ENCODE results near the gene TICAM2.

The TICAM2 gene

DNA sequence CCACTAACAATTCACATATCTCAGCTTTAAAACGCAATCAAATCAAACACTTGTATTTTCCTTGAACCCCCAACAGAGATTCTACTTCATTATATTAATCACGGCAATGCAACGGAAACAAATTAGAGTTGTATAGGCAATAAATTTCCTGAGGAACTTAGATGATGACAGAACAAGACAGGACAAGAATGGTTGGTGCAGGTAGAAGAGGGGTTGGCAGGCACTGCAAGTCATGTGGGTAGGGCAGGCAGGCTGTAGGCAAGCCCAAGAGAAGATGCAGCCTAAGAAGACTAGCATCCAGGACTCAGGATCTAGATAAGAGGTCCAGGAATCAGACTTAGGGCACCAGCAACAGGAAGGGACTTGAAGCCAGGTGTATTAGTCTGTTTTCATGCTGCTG, 41.1 kb downstream of the TICAM2 start:
- no peak for DNase-seq

DNA sequence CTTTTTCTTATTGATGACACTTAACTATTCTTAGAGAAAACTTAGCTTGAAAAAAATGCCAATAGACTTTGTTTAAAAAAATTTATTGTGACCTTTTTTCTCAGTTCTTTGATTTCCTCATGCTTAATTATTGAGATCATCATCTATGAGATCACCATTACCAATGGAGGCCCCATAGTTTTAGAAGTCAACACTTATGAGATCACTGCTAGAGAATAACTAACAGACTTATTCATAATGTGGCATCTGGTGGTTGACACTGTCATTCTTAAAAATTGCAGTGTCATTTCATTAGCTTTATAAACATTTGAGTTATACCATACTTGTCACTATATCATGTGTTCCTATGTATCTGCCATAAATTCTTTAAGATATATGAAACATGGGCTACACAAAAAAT, 42.8 kb downstream of the TICAM2 start:
- no peak for DNase-seq

DNA sequence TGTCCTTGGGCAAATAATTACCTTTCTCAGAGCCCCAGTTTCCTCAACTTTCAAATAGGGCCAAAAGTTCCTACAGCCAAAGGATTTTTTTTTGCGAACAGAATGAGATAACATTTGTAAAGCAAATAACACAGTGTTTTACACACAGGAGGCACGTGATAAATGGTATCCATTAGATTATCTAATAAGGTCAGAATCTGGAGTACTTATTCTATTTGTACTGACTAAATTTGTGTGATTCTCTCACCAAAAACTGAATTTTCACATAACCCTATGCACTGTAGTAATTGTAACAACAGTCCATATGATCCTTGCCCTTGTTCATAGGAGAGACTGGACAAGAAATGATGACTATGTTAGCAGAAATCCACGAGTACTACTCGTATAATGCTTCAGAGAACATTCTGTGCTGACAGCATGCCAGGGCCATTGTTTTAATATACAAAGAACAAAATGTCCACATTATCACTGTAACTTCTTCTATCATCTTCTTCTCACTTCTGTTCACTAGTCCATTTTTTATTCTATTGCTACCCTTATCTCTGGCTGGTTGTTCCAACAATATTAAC, 43.8 kb downstream of the TICAM2 start:
- no peak for DNase-seq

DNA sequence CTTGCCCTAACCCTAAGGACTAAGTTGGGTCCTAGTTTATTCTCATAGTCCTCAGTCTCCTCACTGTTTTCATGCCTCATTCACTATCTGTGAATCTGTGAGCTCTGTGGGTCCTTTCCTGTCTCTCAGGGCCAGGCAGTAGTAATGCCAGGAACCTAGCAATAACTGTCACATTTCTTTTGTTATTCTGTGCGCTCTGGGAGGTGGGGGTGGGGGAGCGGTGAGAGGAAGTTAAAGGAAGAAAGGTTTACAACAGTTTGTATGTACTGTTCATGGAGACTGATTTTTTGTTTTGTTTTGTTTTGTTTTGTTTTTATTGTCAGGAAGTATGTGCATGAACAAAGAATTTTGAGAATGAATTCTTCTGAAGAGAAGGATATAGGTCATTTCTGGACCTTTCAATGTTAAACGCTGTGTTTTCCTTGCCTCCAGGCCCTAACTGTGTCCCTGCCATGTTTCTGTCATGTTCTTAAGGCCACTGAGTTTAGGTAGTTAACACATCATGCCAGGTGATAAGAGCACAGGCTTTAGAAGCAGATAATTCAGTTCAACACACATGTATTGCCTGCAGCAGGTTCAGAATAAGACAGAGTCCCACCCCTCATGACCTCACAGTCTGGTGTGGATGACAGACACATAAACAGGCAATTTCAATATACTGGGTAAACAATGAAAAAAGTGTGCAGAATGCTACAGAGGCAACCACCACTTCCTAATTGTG, 44.5 kb downstream of the TICAM2 start:
- no peak for DNase-seq

DNA sequence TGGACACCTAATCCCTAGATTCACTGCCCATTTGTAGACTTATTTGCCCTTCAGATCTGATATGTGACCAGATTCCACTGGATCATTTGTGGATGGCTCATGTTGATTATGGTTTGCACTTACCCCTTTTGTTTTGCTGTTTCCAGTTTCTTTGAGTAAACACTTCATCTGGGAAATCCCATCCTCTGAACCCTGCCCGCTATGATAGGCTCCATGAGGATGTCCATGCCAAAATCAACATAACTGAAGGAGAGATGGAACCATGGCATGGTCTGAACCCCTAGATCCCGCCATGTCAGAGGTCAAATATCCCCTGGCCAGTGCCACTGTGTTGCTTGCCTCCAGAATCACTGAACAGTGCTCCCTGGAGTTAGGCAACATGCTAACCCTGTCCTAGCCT, 46.0 kb downstream of the TICAM2 start:
- no peak for DNase-seq

DNA sequence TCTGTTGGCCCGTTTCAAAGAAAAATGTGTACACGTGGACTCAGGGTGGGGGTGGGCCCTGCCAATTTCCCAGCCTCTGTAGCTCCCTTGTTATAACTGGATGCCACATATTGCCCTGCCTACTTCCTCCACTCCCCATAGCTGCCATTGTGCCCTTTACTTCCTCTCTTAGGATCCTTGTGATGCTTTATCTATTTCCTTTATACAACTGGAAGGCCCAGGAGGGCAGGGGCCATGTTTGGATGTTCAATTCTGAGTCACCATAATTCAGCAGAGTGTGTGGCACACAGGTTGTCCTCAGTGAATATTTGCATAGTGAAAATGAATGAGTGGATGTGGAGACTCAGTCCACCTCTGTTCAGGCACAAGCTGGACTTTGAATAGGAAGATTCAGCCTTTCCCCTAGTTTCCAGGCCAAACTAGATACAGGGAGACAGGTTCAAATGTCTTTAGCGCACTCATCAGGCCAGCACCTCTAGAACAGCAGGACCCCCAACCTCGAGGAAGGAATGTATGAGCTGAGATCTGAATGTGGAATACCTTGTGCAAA, 47.1 kb downstream of the TICAM2 start:
- no peak for DNase-seq

DNA sequence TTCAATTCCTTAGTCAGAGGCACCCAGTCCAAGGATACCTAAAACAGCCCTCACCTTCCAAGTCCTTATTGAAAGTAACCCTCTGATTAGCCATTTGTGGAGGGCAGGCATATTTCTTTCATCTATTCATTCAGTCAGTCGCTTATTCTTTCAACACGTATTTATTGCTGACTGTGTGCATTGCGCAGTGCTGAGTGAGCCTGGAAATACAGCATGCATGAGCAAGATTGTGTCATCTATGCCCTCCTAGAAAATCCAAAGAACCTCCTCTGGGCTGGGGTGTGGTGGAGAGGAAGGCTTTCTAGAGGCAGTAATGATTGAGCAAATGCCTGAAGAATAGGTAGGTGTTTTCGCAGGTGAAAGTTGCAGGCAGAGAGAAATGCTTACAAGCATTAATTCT, 49.2 kb downstream of the TICAM2 start:
- DNase-seq: no peak

DNA sequence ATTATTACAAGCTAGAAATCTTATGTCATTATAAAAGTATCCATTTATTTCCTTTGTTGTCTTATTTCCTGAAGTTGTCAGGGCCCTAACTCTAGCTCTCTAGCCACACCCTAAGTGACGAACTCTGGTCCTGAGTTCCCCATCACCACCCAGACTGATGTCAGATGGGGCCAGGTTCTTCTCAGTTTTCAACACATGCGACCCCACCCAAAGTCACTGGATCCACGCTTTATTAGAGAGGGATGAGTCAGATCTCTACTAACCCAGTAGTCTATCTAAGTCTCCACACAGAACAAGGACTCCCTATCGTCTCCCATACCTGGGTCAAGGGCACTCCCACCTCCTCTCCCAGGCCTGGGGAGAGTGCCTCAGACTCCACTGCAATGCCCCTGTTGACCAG, 50.9 kb downstream of the TICAM2 start:
- no peak for DNase-seq

DNA sequence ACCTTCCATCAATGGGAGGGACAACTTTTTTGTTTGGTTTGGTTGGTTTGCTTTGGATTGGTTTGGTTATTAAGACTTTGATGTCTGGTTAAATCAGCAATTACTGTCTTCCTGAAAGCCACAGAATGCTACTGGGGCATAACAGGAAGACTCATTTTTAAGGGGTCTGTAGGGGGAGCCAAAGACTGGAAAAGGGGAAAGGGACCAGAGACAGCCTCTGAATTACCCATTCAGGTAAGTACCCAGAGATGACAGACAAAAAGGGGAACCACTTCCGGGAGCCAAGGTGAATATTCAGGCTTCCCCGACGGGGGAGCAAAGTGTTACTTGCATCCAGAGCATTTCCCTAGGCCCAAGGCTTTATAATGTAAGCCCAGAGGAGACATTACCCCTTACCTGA, 53.1 kb downstream of the TICAM2 start:
- DNase-seq: no peak

DNA sequence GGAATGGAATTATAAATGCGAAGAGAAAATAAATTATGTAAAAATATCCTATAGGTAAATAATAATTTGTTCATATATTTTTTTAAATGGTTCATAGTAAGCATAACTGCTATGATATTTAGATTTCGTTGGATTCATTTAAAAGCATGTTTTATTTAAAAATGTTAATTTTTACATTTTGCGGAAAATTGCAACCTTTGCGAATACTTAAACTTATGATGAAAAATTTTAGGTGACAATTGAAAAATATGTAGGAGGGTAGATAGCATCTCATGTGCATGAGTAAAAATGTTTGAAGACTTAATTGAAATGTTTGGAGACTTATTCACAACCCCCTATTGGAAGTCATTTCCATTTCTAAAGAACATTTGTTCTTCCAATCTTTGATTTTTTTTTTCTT, 53.6 kb downstream of the TICAM2 start:
- DNase-seq: no peak

DNA sequence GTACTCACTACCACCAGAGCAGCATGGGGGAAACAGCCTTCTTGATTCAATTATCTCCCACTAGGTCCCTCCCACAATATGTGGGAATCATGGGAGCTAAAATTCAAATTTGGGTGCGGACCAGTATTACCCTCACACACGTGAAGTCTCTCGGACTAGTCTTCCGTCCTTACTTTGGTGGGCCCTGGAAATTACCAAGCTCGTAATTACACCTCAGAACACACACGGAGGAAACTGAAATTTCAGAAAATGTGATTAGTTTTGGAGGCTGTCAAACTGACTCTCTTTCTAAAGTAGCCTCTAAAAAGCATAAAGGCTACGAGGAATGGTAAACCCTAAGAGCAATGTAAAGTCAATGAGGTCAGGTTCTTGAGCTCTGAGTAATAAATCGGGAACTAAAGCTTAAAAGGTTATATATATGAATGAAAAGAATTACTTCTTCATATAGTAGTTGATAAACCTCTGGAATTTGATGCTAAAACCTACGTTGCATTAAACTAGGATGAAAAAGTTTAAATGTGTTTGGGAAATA, 56.9 kb downstream of the TICAM2 start:
- no peak for DNase-seq

DNA sequence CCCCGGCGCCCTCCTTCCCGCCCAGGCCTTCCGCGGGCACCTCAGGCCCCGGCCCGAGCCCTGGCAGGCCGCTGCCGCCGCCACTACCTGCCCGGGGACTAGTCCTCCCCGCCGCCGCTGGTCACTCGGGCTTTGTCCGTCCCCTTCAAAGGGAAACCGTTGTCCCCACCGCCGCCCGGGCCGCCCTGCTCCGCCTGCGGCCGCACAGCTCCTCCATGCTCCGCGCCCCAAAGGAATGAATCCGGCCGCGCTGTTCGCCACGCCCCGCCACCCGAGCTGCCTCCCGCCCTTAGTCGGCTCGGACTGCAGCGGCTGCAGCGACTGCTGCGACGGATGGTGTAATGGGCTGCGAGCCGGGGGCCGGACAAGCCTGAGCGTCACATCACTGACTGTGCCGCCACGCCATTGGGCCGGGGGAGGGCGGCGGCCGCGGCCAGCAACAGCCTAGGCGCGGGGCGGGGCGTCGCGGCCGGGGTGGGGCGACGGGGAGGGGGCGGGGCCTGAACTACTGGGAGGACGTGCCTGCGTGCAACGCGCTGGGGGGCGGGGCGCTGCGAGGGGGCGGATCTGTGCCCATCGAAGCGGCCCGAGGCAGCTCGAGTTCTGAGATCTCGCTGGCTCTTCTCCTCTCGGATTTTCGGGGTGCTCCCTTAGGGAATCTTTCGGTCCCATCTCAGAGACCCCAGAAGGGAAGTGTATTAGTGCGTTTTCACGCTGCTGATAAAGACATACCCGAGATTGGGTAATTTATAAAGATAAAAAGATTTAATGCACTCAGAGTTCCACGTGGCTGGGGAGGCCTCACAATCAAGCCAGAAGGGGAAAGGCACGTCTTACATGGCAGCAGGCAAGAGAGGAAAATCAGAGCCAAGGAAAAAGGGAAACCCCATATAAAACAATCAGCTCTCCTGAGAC, 57.6 kb downstream of the TICAM2 start, which contains the start of gene FEM1C:
TSS of gene FEM1C (minus strand) at position 340 of the 915 bp plus-strand sequence. CDS start 1,282 bp downstream, outside the sequence.
- DNase-seq: peak; percentile 56

DNA sequence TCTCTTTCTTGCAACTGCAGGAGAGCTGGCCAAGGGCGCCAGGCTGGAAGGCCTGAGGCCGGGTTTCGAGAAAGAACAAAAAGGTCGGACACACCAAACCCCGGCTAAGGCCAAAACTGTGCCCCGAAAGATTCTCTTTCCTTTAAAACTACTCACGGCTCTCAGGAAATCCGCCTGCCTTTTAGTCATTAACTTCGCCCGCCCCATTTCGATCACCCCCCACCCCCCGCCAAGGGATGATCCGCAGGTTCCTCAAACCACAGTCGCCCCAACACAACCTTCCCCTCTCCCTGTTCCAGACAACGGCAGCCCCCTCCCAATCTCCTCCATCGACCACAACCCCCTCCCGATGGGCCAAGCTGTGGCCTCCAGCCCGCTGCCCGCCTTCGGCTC, 58.2 kb downstream of the TICAM2 start:
- DNase-seq: no peak

DNA sequence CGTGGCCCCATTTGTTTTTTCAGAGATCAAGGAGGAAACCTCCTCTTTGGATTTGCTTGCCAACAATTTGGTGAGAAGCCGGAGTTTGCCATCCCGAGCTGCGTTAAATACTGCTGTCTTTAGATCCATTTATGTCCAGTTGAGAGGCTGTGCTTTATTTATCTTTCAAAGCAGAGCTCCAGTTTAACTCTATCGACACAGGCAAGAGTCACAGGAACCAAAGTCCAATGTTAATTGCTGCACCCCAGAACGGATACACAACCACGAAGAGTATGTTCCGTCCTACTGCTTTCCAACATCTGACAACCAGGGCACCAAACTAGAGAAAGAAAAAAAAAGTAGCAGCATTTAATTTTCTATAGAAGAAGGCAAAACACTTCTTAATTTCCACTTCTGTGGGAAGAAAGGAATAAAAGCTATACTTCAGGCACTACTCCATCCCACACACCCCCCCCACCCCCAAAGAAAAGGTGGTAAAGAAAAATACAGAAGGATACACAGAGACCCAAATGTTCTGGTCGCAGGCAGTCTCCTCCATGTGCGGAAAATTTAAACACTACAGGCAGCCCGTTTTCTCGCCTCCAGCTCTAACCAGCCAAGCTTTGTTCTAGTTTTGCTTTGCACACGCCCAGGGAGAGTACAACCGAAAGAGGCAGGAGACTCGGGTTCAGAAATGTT, 58.8 kb downstream of the TICAM2 start:
- DNase-seq: no peak

DNA sequence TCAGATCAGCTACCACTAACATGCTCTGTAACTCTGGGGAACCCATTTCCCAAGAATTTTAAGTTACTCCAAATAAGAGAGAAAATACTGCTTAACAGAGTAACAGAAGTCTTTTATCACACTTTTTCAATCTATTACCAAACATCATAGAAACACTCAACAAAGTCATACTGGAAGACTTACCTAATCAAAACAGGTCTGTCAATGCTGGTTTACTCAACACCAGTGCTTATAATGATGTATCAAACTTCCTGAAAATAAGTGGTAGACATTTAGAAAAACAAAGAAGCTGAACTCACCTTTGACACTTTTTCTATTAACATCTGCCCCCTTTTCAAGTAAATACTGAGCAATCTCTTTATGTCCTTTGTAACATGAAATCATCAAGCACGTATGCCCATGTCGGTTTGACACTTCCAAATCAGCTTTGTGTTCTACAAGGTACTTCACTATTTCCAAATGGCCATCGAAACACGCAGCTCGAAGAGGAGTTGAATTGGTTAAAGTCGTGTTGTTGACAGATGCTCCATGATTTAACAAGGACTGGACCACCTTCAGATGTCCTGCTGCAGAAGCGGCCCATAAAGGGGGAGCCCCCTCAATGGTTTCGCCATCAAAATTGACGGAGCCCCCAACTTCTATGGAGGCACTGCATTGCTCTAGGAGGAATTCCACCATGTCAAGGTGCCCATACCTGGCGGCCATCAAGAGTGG, 59.5 kb downstream of the TICAM2 start:
- DNase-seq: no peak

DNA sequence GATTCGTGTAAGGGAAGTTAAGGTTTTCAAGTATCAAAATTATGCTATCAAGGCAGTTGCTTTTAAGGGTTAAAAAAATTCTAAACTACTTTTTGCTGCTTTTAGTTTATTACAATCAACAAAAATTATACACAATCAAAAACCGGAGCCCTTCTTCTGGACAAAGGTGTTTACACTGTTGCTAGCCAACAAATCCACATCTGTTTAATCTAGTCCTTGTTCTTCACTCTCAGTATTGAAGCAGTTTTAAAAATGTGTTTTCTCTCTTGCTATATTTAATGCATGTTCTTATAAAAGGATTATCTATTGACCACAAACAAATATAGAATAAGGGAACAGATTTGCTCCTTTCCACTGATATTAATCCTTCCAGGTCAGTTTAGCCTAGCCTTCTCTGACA, 60.2 kb downstream of the TICAM2 start:
- no peak for DNase-seq

DNA sequence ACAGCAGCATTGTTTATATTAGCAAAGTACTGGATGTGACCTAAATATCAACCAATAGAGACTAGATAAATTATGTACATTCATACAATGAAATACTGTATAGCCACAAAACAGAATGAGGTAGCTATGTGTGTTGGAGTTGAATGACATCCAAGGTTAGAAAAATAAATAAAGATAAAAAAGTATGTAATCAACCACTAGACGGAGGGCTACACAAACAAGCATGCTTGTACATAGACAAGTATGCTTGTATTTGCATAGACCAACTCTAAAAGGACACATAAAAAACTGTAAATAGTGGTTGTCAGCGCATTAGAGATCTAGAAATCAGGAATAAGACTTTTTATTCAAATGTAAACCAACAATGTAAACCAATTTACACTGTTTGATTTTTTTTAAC, 60.7 kb downstream of the TICAM2 start:
- no peak for DNase-seq

DNA sequence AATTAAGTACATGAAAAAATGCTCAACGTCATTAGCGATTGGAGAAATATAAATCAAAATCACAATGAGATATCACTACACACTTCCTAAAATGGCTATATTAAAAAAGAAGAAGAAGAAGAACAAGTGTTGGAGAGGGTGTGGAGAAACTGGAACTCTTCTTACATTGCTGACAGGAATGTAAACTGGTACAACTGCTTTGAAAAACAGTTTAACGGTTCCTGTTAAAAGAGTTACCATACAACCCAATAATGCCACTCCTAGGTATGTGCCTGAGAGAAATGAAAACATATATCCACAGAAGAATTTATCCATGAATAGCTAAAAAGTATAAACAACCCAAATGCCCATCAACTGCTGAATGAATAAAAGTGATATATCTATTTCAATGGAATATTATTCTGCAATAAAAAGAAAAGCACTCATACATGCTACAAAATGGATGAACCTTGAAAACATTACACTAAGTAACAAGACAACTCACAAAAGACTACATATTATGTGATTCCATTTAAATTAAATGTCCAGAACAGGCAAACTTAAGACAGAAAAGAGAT, 66.7 kb downstream of the TICAM2 start:
- DNase-seq: no peak

DNA sequence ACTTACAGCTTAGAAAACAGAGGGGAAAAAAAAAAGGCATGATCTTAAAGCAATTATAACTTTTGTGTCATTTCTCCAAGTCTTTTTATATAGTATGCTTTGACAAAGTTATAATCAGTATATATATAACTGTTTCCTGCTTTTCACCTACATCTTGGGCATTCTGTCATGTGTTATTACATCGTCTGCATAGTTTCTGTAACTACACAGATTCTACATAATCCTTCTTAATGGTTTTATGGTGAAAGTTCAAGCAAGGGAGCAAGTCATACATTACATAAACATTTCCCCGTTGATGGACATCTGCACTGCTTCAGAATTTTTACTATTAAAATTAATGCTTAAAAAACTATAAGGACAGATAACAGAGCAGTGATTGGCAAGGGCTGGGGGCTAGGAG, 69.8 kb downstream of the TICAM2 start:
- no peak for DNase-seq

DNA sequence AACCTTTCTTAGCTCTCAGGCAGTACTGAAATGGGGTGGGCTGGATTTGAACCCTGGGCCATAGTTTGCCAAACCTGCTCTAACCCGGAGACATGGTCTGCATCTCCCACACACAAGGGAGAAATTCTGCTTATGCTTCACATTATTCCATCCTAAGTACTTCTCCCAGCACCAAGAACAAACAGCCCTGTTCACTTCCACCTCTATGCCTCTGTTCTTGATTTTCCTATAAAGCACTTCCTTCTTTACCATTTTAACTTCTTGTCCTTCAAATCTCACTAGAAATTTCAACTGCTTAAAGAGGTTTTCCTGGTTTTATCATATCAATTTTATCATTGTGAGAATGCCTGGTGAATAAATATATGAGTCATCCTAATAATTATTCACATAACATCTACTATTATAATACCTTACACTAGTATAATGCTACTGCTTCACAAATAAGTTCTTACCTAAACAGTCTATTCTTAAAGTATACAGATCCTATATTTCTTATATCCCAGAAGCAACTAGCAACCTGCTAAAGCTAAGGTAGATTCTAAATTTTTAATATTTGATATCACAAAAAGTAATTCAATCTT, 70.4 kb downstream of the TICAM2 start:
- DNase-seq: no peak

DNA sequence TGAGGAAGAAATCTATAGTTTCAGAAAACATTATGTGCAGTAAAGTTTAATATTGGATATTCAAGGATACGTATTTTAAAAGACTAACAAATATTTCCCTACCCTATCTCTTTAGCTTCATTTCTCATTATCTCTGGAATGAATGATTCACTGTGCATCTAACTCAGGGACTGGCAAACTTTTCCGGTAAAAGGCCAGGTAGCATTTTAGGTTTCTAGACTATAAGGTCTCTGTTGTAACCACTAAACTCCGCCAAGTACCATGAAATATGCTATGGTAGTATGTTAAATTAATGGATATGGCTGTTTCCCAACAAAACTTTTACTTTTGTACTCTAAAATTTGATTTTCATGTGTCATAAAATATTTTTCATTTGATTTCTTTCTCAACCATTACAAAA, 70.9 kb downstream of the TICAM2 start:
- DNase-seq: no peak
